SK-N-MC (cell line): ENCODE measurements around the gene ADH4.
"Not testable (repeated sequence)": the region's sequence is repeated elsewhere in the genome, so short reads cannot be mapped to it uniquely, and the experiment has no call there.

Source experiments
- DNase-seq: peaks from one replicate; pipeline ENCODE4 v3.0.0-alpha.2; 2011; ENCODE audit warnings: low read depth, low spot score
- H3K27ac ChIP-seq: fragments of 200-600 bp; sonication (generic); 2 replicates; pipeline ENCODE4 v1.5.1; 2016; ENCODE audit warnings: mixed run types
- H3K36me3 ChIP-seq: fragments of 200-600 bp; sonication (generic); 2 replicates; pipeline ENCODE4 v1.6.1; 2017; ENCODE audit warnings: antibody characterized with exemption, low read length, mixed read lengths; ENCODE audit not compliant: insufficient read depth
- H3K4me3 ChIP-seq: fragments of 200-600 bp; sonication (generic); 2 replicates; pipeline ENCODE4 v1.5.1; 2016
- H3K9ac ChIP-seq: fragments of 200-600 bp; sonication (generic); 2 replicates; pipeline ENCODE4 v1.8.0; 2017; ENCODE audit warnings: mixed run types, mixed read lengths; ENCODE audit not compliant: insufficient read length
- H3K9me3 ChIP-seq: fragments of 200-600 bp; sonication (generic); 2 replicates; pipeline ENCODE4 v1.6.1; 2017; ENCODE audit warnings: low read depth, mild to moderate bottlenecking, antibody characterized with exemption, low read length, moderate library complexity, mixed read lengths
- EZH2 ChIP-seq: fragments of 200-600 bp; sonication (generic); IDR thresholded peaks from one replicate; pipeline ENCODE4 v1.6.1; 2017; ENCODE audit warnings: antibody characterized with exemption
- FOXP2 ChIP-seq: optimal IDR thresholded peaks from 2 replicates; pipeline ENCODE3; 2011; ENCODE audit warnings: mild to moderate bottlenecking, moderate library complexity; ENCODE audit not compliant: insufficient read depth; ENCODE audit errors: extremely low read length, control extremely low read depth
- POLR2AphosphoS5 ChIP-seq: IDR thresholded peaks from 2 replicates; pipeline ENCODE4 v1.6.1; 2012; ENCODE audit warnings: mild to moderate bottlenecking, low read depth, low read length, borderline replicate concordance

ADH4 gene

GRCh38 chr4:99117876-99118693, 26.0 kb downstream of the ADH4 start:
- TF ChIP-seq EZH2 (no peak), FOXP2 (no peak), POLR2AphosphoS5 (no peak)
- H3K27ac ChIP-seq, result no peak overlapping the region
- no peaks in the 10 kb centered on the region for H3K36me3 ChIP-seq
- H3K9me3 ChIP-seq, result no peaks in the 10 kb centered on the region
- H3K4me3 ChIP-seq, result no peak overlapping the region
- no peak for DNase-seq
- no peak overlapping the region for H3K9ac ChIP-seq

- not testable (repeated sequence) for H3K4me3 ChIP-seq, H3K27ac ChIP-seq, H3K9me3 ChIP-seq, DNase-seq, H3K36me3 ChIP-seq, H3K9ac ChIP-seq
Observed at GRCh38 chr4:99117122-99117841, 26.8 kb downstream of the ADH4 start.

- H3K27ac ChIP-seq, H3K4me3 ChIP-seq, H3K9me3 ChIP-seq, H3K9ac ChIP-seq, H3K36me3 ChIP-seq, DNase-seq: not testable (repeated sequence)
Observed at GRCh38 chr4:99109286-99109685, 34.8 kb downstream of the ADH4 start.

- no peak for TF ChIP-seq POLR2AphosphoS5
- no peak for TF ChIP-seq FOXP2
- no peak for TF ChIP-seq EZH2
- no peak overlapping the region for H3K27ac ChIP-seq
- H3K36me3 ChIP-seq, result no peaks in the 10 kb centered on the region
- no peaks in the 10 kb centered on the region for H3K9me3 ChIP-seq
- H3K9ac ChIP-seq, result no peak overlapping the region
- no peak for DNase-seq
- no peak overlapping the region for H3K4me3 ChIP-seq
Observed at GRCh38 chr4:99104153-99104552, 39.9 kb downstream of the ADH4 start.

- Histone ChIP-seq H3K4me3 (no peak overlapping the region), H3K27ac (no peak overlapping the region), H3K36me3 (no peaks in the 10 kb centered on the region), H3K9me3 (no peaks in the 10 kb centered on the region), H3K9ac (no peak overlapping the region)
- DNase-seq, result no peak
- TF ChIP-seq POLR2AphosphoS5, result no peak
- no peak for TF ChIP-seq EZH2
- TF ChIP-seq FOXP2, result no peak
Observed at GRCh38 chr4:99103166-99103565, 40.9 kb downstream of the ADH4 start.

- TF ChIP-seq FOXP2 (no peak), POLR2AphosphoS5 (no peak), EZH2 (no peak)
Observed at GRCh38 chr4:99102634-99103033, 41.5 kb downstream of the ADH4 start.

GRCh38 chr4:99100876-99101275, 43.2 kb downstream of the ADH4 start:
- no peak for DNase-seq
- H3K27ac ChIP-seq, result no peak overlapping the region
- no peak overlapping the region for H3K4me3 ChIP-seq
- H3K9ac ChIP-seq, result no peak overlapping the region
- H3K36me3 ChIP-seq, result no peaks in the 10 kb centered on the region
- no peak for TF ChIP-seq POLR2AphosphoS5
- TF ChIP-seq EZH2, result no peak
- TF ChIP-seq FOXP2, result no peak
- H3K9me3 ChIP-seq, result no peaks in the 10 kb centered on the region

More at GRCh38 chr4:99102634-99103033, 41.5 kb downstream of the ADH4 start:
- DNase-seq, result no peak
- Histone ChIP-seq H3K4me3 (no peak overlapping the region), H3K9me3 (no peaks in the 10 kb centered on the region), H3K36me3 (no peaks in the 10 kb centered on the region), H3K27ac (no peak overlapping the region), H3K9ac (no peak overlapping the region)

- not testable (repeated sequence) for H3K4me3 ChIP-seq, DNase-seq, H3K36me3 ChIP-seq, H3K9me3 ChIP-seq, H3K9ac ChIP-seq, H3K27ac ChIP-seq
Observed at GRCh38 chr4:99099814-99100213, 44.3 kb downstream of the ADH4 start.

- DNase-seq, result no peak
- Histone ChIP-seq H3K9me3 (no peaks in the 10 kb centered on the region), H3K4me3 (no peak overlapping the region), H3K9ac (no peak overlapping the region), H3K27ac (no peak overlapping the region), H3K36me3 (no peaks in the 10 kb centered on the region)
- TF ChIP-seq EZH2 (no peak), POLR2AphosphoS5 (no peak), FOXP2 (no peak)
Observed at GRCh38 chr4:99099311-99099710, 44.8 kb downstream of the ADH4 start.

- not testable (repeated sequence) for H3K4me3 ChIP-seq, H3K36me3 ChIP-seq, DNase-seq, H3K27ac ChIP-seq, H3K9ac ChIP-seq, H3K9me3 ChIP-seq
Observed at GRCh38 chr4:99091841-99092240, 52.3 kb downstream of the ADH4 start.
